NCI-H2227 treated with DMSO at 0.1 percent for 48 hours (cell line): Measurements from ENCODE around the gene CSNK1A1.
"Not testable (repeated sequence)": the region's sequence is repeated elsewhere in the genome, so short reads cannot be mapped to it uniquely, and the experiment has no call there.

Experiments used
- DNase-seq: peaks from one replicate; lab custom pipeline; 2025; lab: John Stamatoyannopoulos, UW

CSNK1A1 gene

DNA sequence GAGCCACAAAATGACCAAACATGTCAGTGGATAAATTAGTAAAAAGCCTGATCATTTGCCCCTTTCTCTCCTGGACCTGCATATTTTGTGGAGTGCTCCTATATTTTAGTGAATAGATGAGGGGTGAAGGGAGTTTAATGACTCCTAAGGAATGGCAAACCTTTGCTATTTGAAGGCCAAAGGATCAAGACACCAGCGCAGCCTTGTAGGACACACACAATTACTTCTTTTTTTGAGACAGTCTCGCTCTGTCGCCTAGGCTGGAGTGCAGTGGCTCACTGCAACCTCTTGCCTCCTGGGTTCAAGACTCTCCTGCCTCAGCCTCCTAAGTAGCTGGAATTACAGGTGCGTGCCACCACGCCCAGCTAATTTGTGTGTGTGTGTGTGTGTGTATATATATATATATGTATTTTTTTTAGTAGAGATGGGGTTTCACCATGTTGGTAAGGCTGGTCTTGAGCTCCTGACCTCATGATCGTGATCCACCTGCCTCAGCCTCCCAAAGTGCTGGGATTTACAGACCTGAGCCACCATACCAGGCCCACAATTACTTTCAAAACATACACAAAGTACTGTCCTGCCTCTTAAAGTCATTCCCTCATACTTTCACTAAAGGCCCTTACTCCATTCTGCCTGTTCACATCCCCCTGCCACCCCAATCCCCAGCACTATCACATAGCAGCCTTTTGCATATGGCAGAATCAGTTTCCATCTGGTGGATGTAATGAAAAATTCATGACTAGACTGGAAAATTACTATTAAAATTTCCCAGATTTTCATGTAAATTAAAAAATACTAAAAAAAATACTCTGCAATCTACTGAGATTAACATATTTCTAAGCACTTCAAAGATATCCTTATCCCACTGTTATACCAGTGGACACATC, 60.4 kb downstream of the CSNK1A1 start:
- no peak for DNase-seq

DNA sequence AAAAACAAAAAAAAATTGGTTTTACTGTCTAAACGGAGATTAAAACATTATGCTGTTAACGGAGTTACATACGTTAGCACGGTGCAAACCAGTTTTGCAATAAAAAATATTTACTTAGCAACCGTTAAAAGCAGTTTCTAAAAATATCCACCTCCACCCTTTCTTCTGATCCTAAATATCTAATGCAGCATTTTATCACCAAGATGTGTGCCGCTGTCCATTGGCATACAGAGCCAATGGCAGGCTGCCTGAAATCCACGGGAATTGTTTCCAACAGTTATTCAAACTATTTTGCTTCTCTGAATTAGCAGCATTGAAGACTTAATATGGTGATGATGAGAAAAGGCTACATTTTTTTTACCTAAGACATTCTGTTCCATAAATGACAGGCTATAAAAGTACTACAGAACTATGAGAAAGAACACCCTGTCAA, 61.6 kb downstream of the CSNK1A1 start:
- no peak for DNase-seq

DNA sequence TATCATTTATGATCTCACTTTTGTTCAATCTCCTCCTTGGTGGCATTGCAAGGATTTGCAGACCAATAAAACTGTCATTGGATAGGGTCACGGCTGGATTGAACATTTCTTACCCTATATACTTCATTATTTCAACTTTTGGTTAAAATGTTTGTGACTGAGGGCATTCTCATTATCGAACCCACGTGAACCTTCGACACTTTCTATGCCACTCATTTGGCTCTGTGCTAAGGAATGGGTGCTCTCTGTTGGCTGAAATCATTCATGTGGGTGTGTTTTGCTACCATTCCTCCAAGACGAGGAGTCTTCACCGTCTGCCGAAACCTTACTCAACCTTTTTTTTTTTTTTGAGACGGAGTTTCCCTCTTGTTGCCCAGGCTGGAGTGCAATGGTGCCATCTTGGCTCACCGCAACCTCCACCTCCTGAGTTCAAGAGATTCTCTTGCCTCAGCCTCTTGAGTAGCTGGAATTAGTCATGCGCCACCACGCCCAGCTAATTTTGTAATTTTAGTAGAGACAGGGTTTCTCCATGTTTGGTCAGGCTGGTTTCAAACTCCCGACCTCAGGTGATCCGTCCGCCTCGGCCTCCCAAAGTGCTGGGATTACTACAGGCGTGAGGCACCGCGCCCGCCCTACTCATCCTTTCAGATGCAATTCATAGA, 62.5 kb downstream of the CSNK1A1 start:
- no peak for DNase-seq

DNA sequence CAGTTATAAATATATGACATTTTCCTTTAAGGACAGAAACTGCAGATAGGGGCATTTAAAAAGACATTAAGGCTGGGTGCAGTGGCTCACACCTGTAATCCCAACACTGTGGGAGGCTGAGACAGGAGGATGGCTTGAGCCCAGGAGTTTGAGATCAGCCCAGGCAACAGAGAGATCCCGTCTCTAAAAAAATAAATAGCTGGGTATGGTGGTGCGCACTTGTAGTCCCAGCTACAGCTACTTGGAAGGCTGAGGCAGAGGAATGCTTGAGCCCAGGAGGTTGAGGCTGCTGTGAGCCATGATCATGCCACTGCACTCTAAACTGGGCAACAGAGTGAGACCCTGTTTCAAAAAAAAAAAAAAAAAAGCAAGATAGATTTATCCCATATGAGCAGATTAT, 63.6 kb downstream of the CSNK1A1 start:
- no peak for DNase-seq

DNA sequence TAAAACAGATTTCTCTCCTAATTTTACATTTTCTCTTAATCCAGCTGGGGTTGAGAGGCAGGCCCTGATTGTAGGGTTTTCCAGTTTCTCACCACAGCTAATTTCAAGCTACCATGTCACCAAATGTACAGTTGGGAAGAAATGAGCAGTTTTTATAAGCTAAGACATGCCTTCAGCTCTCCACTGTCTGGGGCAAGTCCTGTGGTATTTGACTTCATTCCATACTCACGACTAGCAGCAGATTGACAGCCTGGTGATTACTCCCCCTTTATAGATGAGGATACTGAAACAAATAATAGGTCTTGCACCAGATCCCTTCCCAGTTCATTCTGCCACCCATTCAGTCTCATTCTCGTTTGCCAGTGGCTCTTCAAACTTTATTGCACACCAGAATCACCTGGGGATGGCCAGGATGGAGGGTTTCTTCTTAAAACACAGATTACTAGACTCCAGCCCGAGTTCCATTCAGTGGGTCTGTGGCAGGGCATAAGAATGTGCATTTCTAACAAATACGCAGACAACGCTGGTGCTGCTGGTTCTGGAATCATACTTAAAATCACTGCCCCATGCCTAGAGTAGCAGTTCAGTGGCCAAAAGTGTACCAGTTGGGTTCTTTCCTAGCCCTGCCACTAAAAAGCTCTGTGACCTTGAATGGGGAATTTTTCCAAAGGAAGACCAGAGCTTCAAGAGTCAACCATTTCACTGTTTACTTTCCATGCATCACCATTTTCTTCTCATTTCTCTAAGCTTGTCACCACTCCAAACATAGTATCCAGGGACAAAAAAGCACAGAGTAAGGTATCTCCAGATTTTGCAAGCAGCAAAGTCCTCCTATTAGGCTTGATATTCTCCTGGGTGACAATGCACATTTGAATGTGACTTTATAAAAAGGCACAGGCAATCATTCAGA, 64.3 kb downstream of the CSNK1A1 start:
- no peak for DNase-seq

DNA sequence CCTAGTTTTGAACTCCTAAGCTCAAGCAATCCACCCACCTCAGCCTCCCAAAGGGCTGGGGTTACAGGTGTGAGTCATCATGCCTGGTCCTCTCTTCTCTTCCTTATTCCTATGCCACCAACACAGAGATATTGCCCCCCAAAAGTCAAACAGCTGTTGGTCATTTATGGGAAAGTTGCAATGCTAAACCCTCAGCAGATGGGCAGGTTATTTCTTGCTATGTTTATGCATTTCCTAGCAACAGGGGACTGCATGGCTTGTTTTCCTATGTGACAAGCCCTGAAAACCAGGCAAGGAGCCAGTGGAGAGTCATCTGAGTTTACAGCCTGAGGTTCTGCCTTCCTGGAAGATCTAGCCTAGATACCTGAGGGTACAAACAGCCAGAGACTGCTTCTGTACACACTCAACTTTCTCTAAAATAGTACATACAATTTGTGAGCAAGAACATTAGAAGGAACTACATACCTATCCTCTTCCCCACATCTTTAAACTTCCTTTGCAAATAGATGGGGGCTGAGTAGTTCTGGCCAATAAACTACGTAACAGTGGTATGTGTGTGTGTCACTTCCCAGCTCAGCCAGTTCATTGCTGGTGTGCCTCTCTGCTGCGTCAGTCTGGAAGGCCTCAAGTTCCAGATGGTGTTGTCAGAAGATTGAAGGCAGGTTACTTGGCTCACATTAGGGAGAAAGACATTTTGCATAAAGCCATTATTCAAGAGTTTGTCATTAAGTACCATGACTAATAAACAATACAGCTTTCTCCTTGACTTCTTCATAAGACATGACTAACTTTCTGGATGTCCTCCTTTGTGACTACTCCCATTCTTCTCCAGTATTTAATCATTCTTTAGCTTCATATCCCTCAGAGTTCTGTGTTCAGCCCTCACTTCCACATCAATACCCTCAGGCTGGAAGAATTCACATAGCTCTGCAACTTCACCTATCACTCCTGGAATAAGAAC, 65.3 kb downstream of the CSNK1A1 start:
- no peak for DNase-seq

DNA sequence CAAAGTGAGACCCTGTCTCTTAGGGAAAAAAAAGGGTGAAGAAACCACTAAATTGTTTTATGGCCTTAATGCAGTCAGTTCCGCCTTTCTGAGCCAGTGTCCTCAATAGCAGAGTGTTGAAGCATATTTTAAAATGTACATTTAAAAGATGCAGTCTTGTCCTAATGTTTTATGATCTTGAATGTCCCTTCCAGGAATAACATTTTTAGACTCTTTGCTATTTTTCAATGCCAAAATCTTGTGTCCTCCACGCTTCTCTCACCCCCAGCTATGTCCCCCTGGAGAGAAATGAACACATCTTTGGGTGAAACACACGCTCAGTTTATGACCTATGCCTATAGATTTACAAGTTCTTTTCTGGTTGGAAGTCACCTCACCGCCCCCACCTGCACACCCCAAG, 69.8 kb downstream of the CSNK1A1 start:
- no peak for DNase-seq

DNA sequence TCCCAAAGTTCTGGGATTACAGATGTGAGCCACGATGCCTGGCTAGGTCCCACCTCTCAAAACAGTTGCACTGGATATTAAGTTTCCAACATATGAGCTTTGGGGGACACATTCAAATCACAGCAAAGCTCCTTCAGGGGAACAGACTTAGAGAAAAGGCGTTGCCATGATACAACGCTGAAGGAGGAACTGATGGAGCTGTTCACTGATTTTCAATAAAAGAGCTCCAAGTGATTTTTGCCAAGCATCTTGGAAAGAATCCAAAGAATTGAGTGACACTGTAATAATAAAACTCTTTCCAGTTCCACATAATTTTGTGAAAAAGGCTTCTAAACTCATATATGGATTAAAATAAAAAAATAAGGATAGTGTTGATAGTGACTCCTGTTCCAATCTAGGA, 72.5 kb downstream of the CSNK1A1 start:
- no peak for DNase-seq

DNA sequence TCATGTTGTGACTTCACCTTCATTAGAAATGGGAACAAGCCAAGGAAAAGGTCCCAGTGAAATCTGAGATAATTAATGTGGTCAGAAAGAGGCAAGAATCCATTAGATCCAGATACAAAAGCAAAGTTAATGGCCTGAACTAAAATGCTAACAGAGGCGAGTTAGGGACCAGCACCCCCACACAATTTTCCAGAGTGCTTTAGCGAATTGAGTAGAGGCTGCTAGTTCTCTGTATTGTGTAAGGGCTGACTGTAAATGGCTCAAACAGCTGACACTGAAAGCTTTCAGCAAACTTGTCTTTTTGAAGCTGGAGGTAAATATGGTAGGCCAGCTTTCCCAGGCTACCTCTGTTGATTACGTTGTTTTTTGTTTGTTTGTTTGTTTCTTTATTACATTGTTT, 75.5 kb downstream of the CSNK1A1 start:
- no peak for DNase-seq

DNA sequence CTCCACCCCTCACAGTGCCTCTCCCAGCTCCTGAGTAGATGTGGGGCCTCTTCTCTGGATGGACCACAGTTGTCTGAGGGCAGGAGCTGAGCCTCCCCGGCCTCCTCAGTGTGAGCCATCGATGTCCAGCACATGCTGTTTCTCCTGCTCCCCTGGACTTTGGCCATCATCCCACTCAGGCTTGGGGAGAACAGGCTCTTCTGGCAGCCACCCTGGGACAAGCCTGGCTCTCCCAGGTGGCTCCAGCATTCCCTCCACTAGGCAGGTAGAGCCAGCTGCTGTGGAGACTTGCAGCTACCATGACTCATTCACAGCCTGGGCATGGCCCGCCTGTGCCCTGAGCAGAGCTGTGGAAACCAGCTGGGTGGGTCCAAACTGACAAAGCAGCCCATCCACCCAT, 77.0 kb downstream of the CSNK1A1 start:
- DNase-seq = no peak

DNA sequence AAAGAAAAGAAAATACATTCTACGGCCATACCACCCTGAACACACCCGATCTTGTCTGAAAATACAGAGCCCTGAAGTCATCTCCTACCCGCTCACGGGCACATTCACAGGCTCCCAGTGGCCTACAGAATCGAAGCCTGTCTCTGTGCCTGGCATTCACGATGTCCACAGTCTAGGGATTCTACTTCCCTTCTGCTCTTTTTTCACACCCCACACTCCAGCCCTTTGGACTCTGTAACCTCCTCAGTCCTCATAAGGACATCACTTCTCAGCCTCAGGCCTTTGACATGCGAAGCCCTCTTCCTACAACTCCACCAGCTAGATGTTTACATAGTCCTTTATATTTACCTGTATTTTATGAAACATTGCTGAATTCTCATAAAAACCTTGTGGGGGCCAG, 77.8 kb downstream of the CSNK1A1 start:
- DNase-seq = no peak

DNA sequence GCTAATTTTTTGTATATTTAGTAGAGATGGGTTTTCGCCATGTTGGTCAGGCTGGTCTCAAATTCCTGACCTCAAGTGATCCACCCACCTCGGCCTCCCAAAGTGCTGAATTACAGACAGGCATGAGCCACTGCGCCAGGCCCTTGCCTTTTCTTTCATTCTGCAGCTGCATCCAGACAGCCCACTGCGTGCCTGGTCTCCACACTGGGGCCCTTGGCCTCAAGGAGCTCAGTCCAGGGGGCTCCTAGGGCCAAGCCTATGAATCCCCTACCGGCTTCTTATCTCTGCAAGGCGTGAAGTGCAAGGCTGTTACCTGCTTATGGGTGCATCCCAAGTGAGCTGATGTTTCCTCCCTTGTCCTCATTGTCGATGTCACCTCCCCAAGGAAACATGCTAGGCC, 78.8 kb downstream of the CSNK1A1 start:
- no peak for DNase-seq

DNA sequence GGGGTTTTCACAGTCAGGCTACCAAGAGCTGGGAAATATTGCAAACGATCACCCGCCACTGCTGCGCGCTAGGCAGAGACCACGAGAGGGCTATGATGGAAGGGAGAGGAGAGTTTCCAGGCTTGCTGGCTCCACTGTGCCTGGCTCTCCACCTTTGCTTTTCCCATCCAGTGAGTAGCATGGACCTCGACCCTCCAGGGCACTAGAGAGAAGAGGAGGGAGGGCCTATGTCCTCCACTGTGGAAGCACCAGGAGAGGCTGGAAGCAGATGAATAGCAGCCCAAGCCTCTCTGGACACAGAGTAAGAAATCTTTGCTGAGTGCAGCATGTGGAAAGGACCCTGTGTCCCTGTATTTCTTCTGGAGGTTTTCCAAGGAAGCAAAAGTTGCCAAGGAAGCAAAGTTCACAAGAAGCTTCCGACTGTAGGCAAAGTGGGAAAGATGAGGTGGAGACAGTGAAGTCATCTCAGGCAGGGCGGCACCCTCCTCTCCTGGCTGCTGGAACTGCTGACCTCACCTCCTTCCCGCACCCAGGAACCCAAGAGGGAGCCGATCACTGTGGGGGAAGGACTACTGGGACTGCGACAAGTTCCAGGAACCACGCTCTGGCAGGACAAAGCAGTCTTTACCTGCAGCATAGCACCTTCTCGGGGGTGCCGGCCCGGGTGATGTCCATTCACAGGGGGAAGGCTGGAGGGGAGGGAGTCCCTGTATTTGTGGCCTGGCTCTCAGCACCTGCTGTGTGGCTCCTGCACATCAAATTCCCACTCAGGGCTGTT, 79.6 kb downstream of the CSNK1A1 start:
- DNase-seq = no peak

DNA sequence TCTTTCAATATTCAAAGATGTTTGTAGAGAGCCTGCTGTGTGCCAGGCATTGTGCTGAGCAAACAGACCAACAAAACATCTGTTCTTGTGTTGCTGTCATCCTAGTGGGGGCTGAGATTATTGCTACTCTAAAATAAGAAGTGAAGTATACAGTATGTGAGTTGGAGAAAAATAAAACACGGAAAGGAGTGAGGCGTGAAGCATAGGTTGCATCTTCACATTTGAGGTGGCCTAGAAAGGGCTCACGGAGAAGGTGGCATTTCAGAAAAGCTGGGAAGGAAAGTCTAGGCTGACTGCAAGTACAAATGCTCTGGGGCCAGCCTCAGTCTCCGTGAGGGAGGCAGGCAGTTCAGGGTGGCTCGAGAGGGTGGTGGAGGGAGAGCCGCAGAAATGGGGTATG, 80.3 kb downstream of the CSNK1A1 start:
- DNase-seq = no peak

DNA sequence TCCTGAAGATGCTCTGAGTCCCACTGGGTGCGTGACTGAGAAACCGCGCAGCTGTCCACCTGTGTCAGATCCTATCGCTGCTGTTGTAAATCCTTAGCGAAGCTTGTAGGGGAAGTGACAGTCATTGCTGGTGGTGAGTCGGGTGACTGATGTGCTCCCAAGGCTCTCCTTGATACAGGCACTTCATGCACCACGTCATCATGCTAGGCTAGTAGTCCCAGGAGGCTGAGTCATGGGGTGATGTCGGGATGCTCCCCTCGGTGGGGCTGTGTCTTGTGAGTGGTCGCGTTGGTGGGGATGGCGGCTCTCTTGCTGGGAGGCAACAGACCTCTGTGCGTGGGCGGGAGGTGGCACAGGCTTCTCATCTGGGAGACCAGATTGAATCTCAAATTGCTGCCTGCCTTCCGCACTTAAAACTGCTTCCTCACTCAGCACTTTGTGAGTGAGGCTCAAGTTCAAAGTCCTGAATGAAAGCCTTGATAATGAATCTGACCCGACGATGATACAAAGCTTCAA, 84.7 kb downstream of the CSNK1A1 start:
- DNase-seq = peak; percentile 62

DNA sequence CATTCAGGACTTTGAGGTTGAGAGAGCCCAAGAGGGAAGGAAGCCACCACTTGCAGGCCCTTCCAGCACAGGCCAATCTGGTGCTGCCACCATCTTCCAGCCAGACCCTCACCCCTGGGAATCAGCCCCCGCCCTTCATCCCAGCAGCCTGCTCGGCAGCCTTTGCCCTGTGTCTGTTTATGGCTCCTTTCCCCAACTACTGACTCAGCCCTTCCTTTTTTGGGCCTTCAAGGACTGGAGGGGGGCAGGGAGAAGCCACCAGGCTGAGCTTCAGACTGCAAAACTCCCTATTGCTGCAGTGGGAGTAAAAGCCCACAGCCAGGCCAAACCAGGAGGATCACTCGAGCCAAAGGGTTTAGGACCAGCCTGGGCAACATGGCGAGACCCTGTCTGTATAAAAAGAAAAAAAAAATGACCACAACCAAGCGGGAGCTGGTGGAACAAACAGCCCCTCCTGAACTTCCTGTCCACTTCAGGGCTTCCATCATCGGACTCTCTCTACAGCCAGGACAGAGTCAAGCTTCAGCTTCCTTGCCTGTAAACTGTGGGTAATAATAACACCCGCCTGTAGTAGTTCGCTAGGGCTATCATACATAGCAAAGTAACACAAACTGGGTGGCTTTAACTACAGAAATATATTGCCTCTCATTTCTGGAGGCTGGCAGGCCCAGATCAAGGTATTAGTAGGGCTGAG, 86.3 kb downstream of the CSNK1A1 start:
- DNase-seq = no peak

DNA sequence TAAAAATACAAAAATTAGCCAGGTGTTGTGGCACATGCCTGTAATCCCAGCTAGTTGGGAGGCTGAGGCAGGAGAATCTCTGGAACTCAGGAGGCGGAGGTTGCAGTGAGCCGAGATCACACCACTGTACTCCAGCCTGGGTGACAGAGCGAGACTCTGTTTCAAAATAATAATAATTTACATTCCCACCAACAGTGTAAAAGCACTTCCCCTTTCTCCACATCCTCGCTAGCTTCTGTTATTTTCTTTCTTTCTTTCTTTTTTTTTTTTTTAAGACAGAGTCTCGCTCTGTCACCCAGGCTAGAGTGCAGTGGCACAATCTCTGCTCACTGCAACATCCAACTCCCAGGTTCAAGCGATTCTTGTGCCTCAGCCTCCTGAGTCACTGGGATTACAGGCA, 89.3 kb downstream of the CSNK1A1 start:
- not testable (repeated sequence) for DNase-seq

DNA sequence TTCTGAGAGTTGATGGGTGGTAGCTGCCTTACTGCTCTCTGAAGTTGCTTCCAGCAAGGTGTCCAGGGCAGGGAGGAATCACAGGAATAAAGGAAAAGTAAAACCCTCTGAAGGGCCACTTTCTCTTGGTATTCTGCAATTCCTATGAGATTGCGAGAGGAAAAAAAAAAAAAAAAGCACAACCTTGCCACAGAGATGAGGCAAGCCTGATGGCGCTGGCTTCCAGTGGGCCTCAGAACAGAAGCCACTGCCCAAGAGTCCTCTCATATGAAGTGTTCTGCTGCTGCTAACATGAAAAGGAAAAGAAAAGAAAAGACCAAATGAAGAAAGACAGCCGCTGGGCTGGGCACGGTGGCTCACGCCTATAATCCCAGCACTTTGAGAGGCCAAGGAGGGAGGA, 91.3 kb downstream of the CSNK1A1 start:
- no peak for DNase-seq

DNA sequence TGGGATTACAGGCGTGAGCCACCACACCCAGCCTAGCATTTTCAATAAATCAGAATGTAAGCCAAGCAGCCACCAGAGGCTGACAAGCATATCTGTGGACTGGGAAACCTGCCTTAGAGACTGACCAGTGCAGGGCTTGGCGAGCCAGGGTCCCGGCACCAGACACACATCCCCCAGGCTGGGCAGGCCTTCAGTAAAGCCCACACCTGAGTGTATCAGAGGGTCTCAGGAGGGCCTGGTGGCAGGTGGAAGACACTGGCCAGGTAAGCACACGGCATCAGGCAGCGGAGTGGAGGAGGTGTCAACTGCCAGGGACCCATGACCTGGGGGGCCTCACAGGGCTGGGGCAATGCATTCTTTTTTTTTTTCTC, 93.9 kb downstream of the CSNK1A1 start:
- no peak for DNase-seq
